ENCODE measurements around the gene CNGA2.

DNA sequence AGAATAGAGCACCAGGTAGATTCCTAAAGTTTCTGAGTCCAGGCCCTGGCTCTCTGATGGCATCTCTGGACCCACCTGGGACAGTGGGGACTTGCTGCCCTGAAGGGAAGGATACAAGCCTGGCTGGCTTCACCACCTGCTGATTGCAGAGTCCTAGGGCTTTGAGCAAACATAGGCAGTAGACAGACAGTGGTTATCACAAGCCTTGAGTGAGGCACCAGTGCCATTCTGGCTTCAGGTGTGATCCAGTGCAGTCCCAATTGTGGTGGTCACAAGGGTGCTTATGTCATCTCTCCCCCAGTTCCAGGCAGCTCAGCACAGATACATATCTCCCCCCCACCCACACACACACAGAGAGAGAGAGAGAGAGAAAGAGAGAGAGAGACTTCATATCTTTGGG lies 45.9 kb upstream of the CNGA2 start:
- TF ChIP-seq, protein P1, sequence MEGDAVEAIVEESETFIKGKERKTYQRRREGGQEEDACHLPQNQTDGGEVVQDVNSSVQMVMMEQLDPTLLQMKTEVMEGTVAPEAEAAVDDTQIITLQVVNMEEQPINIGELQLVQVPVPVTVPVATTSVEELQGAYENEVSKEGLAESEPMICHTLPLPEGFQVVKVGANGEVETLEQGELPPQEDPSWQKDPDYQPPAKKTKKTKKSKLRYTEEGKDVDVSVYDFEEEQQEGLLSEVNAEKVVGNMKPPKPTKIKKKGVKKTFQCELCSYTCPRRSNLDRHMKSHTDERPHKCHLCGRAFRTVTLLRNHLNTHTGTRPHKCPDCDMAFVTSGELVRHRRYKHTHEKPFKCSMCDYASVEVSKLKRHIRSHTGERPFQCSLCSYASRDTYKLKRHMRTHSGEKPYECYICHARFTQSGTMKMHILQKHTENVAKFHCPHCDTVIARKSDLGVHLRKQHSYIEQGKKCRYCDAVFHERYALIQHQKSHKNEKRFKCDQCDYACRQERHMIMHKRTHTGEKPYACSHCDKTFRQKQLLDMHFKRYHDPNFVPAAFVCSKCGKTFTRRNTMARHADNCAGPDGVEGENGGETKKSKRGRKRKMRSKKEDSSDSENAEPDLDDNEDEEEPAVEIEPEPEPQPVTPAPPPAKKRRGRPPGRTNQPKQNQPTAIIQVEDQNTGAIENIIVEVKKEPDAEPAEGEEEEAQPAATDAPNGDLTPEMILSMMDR (conservative IDR thresholded peaks at IDR 0.05; ENCODE audit: low read depth, low read length), result no peak
- TF ChIP-seq, protein P2, sequence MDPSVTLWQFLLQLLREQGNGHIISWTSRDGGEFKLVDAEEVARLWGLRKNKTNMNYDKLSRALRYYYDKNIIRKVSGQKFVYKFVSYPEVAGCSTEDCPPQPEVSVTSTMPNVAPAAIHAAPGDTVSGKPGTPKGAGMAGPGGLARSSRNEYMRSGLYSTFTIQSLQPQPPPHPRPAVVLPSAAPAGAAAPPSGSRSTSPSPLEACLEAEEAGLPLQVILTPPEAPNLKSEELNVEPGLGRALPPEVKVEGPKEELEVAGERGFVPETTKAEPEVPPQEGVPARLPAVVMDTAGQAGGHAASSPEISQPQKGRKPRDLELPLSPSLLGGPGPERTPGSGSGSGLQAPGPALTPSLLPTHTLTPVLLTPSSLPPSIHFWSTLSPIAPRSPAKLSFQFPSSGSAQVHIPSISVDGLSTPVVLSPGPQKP (IDR thresholded peaks at IDR 0.05; ENCODE audit: borderline replicate concordance, low read depth, low read length), result no peak
- TF ChIP-seq POLR2A (IDR thresholded peaks at IDR 0.05; ENCODE audit: low read depth, low read length), result no peak
- TF ChIP-seq, protein P3, sequence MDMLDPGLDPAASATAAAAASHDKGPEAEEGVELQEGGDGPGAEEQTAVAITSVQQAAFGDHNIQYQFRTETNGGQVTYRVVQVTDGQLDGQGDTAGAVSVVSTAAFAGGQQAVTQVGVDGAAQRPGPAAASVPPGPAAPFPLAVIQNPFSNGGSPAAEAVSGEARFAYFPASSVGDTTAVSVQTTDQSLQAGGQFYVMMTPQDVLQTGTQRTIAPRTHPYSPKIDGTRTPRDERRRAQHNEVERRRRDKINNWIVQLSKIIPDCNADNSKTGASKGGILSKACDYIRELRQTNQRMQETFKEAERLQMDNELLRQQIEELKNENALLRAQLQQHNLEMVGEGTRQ (IDR thresholded peaks at IDR 0.05; ENCODE audit: low read depth, low read length), result no peak

Data from IMR-90 (cell line).